Lower lobe of right lung (tissue), 2 donors: ENCODE results near the gene RAET1G. TPM values are rescaled to one million over a fixed set of nuclear protein-coding genes. Genes with fewer than 3 reads are reported as not detected.
"Not testable (repeated sequence)": the region's sequence is repeated elsewhere in the genome, so short reads cannot be mapped to it uniquely, and the experiment has no call there.

Experiments
- ATAC-seq, 2 donors: fragments of 200-7000 bp; cut with Tn5 transposase; one replicate each; pipeline ENCODE4 v1.9.1; 2020 to 2022; ENCODE audit warnings: mild to moderate bottlenecking in 2 of 2, moderate library complexity in 2 of 2
- DNase-seq: peaks from one replicate; pipeline ENCODE4 v3.0.0-alpha.2; 2020
- H3K27ac ChIP-seq: fragments of 200-600 bp; one replicate; pipeline ENCODE4 v1.8.0; 2022
- H3K27me3 ChIP-seq: fragments of 200-600 bp; one replicate; pipeline ENCODE4 v1.8.0; 2022; ENCODE audit warnings: low read depth
- H3K36me3 ChIP-seq: fragments of 200-600 bp; one replicate; pipeline ENCODE4 v1.8.0; 2022; ENCODE audit warnings: mild to moderate bottlenecking
- H3K4me1 ChIP-seq: fragments of 200-600 bp; one replicate; pipeline ENCODE4 v1.8.0; 2022
- H3K4me3 ChIP-seq: fragments of 200-600 bp; one replicate; pipeline ENCODE4 v1.8.0; 2022; ENCODE audit warnings: mild to moderate bottlenecking
- H3K9me3 ChIP-seq: fragments of 200-600 bp; one replicate; pipeline ENCODE4 v1.8.0; 2022
- CTCF ChIP-seq: fragments of 200-600 bp; IDR thresholded peaks from one replicate; pipeline ENCODE4 v1.8.0; 2022; ENCODE audit warnings: antibody characterized with exemption, mild to moderate bottlenecking
- intact Hi-C: fragments of 100-400 bp; cut with DNase I; formaldehyde crosslinking; loops from one replicate; pipeline ENCODE4 v1.11.0; 2022
- total RNA-seq: library from RNA; stranded (reverse); fragmentation: NEBNext Ultra II Directional; extraction: Animal tissue kit (Norgen Biotek cat#: 25700); gene quantifications from one replicate; pipeline ENCODE4 v1.2.1, GENCODE V29; 2021
- donor health status: DM: no; HTN: yes; CAD: no; lungs with severe emphysema.

RAET1G gene
- total RNA-seq, 1 donor from 2014 or later, result 0.83 TPM

GRCh38 chr6:149921361-149921760, 1.6 kb downstream of the RAET1G start:
- intact Hi-C loops, result loop anchor here (10.0 kb wide), 1 partner anchor 87 kb away; no protein-coding TSS in a partner anchor

DNA sequence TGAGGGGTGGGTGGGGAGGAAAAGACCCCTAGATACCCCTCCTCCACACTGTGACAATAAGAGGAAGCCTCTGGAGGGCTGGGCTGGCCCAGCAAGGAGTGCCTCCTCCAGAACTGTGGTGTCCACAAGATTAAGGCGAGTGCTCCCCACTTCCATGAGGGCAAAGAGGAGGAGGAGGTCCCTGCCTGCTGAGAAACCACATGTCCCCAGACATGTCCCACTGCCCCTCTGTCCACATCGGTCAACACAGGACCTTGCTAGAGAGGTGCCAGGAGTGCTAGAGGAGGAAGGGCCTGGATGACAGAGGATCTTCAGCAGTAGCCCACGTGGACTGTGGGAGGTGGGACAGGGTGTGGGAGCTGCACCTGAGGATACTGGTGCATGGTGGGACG, 3.1 kb downstream of the RAET1G start:
- Histone ChIP-seq H3K36me3 (no peaks in the 10 kb centered on the region), H3K27ac (no peak overlapping the region), H3K4me3 (no peak overlapping the region), H3K4me1 (peaks cover 13% of the 10 kb centered on the region), H3K27me3 (peaks cover 6% of the 10 kb centered on the region), H3K9me3 (no peaks in the 10 kb centered on the region)
- DNase-seq, result no peak
- TF ChIP-seq CTCF, result no peak
- intact Hi-C loops, result loop anchor here (10.0 kb wide), 1 partner anchor 85 kb away; no protein-coding TSS in a partner anchor
- no peak for ATAC-seq

More at GRCh38 chr6:149921361-149921760, 1.6 kb downstream of the RAET1G start:
- Histone ChIP-seq H3K4me1 (peaks cover 22% of the 10 kb centered on the region), H3K4me3 (no peak overlapping the region), H3K36me3 (no peaks in the 10 kb centered on the region), H3K27me3 (peaks cover 9% of the 10 kb centered on the region), H3K9me3 (no peaks in the 10 kb centered on the region), H3K27ac (no peak overlapping the region)
- no peak for DNase-seq
- no peak for ATAC-seq
- no peak for TF ChIP-seq CTCF

- ATAC-seq, intact Hi-C loops, H3K9me3 ChIP-seq, H3K27ac ChIP-seq, H3K36me3 ChIP-seq, DNase-seq, H3K27me3 ChIP-seq, H3K4me3 ChIP-seq: not testable (repeated sequence)
- H3K4me1 ChIP-seq, result peaks cover 13% of the 10 kb centered on the region
Observed at GRCh38 chr6:149919126-149919833, 3.6 kb downstream of the RAET1G start.

DNA sequence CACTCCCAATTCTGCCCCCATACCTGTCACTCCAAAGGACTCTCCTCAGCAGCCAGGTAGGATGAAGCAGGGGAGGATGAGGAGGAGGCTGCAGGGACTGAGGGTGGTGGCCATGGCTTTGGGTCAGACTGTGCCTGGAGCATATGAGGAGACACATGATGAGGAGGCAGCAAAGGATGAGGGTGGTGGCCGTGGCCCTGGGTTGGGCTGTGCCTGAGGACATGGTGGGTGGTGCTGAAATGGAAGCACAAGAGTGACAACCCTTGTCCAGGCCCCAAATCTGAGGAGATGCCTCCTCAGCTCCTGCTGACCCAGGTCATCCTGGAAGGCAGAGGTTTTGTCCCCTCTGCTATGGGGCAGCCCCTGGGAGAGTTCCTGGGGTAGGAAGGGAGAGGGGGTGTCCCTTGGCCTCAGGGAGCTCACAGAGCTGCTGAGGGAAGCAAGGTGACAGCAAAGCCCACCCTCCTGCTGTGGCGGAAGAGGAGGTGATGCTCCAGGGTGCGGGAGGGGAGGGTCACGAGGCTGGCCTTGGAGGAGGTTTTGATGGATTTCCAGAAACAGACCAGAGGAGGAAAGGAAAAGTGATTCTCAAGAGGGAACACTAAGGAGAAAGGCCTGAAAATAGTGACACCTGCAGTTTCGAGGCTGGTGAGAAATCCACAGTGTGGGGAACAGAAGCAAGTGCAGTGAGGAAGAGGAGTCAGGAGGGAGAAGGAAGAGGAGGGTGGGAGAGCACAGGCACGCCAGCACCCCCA, 4.6 kb downstream of the RAET1G start:
- Histone ChIP-seq H3K4me3 (no peak overlapping the region), H3K36me3 (no peaks in the 10 kb centered on the region), H3K27me3 (no peaks in the 10 kb centered on the region), H3K27ac (no peak overlapping the region), H3K9me3 (no peaks in the 10 kb centered on the region), H3K4me1 (peaks cover 11% of the 10 kb centered on the region)
- ATAC-seq (no peak), DNase-seq (no peak)
- TF ChIP-seq CTCF, result no peak
- intact Hi-C loops, result no loop called here

GRCh38 chr6:149917679-149918078, 5.2 kb downstream of the RAET1G start:
- intact Hi-C loops, result no loop called here
- Histone ChIP-seq H3K36me3 (no peaks in the 10 kb centered on the region), H3K9me3 (no peaks in the 10 kb centered on the region), H3K27me3 (no peaks in the 10 kb centered on the region), H3K4me3 (no peak overlapping the region), H3K27ac (no peak overlapping the region), H3K4me1 (peaks cover 5% of the 10 kb centered on the region)
- ATAC-seq (no peak), DNase-seq (no peak)
- TF ChIP-seq CTCF, result no peak
